GM18951 (cell line): ENCODE measurements around the gene KIAA1614.
A peak's percentile ranks its signal among the peaks of the same experiment; 100 is the strongest.

Experiments
- POLR2A ChIP-seq: IDR thresholded peaks from 4 replicates; pipeline ENCODE4 v1.6.1; 2011; ENCODE audit warnings: mild to moderate bottlenecking; ENCODE audit not compliant: insufficient read length, insufficient read depth; ENCODE audit errors: extremely low read depth
- in situ Hi-C: fragments of 300-500 bp; cut with MboI; formaldehyde crosslinking; loops from one replicate; pipeline ENCODE4 v1.12.0; 2022; ENCODE audit warnings: low sequenced_read_pairs, mixed read lengths, inconsistent platforms; ENCODE audit not compliant: unreplicated experiment

Gene KIAA1614

GRCh38 chr1:180898441-180899219, 14.1 kb upstream of the KIAA1614 start:
- no peak for TF ChIP-seq POLR2A
- in situ Hi-C loops = no loop called here

GRCh38 chr1:180899262-180899661, 13.4 kb upstream of the KIAA1614 start:
- TF ChIP-seq POLR2A = no peak
- in situ Hi-C loops = no loop called here

- no peak for TF ChIP-seq POLR2A
- in situ Hi-C loops = no loop called here
Observed at GRCh38 chr1:180901076-180901990, 11.4 kb upstream of the KIAA1614 start.

DNA sequence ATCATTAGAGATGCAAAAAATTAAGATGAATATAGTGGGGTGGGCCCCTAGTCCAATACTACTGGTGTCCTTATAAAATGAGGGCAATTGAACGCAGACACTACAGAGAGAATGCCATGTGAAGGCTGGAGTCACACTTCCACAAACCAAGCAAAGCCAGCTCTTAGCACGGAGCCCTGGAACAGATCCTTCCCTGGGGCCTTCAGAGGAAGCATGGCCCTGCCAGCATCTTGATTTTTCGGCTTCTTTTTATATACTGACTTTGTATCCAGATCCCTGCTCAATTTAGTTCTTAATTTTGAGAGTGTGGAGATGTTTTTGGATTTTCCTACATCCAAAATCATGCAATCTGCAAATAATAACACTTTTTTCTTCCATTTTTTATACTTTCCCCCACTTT, 10.2 kb upstream of the KIAA1614 start:
- TF ChIP-seq POLR2A = no peak
- in situ Hi-C loops = no loop called here

GRCh38 chr1:180905927-180906326, 6.8 kb upstream of the KIAA1614 start:
- in situ Hi-C loops = no loop called here
- TF ChIP-seq POLR2A = no peak

DNA sequence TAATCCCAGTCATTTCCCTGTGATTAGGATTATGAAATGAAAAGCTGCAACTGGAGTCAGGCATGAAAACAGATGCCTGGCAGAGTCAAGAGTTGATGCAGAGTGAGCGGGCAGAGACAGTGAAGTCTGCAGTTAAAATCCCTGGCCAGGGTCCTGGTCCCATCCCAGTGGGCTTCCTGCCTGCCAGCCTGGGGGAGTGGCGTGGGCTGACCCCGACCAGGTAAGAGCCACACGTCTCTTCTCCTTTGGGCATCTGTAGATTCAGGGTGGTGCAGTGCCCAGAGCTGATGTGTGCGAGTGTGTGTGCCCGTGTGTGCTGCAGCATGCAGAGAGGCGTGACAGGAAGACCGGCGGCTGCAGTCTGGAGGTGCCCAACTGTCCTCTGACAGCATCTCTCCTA, 6.2 kb upstream of the KIAA1614 start:
- TF ChIP-seq POLR2A = no peak
- in situ Hi-C loops = no loop called here

DNA sequence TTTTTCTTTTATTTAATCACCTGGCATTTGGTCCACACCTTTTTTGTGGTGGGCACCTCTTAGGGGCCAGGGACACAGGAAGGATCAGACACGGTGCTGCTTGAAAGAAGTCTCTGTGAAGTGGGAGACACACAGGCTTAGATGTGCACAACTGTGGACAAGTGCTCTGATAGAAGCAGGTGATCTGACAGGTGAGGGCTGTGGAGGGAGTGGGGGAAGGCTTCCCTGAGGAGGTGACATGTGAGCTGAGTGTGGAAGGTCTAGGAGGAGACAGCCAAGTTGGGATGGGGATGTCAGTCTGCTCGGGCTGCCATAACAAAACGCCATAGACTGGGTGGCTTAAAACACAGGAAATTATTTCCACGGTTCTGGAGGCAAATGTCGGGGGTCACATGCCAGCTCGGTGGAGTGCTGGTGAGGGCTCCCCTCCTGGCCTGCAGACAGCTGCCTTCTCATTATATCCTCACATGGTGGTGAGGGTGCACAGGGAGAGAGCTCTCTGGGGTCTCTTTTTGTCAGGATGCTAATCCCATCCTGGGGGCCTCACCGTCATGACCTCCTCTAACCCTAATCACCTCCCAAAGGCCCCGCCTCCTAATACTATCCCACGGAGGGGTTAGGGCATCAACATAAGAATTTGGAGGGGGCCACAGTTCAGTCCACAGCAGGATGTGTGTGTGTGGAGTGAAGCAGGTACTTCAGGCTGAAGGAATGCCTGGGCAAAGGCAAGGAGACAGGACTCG, 5.2 kb upstream of the KIAA1614 start:
- in situ Hi-C loops = no loop called here
- no peak for TF ChIP-seq POLR2A

- in situ Hi-C loops = no loop called here
- no peak for TF ChIP-seq POLR2A
Observed at GRCh38 chr1:180908074-180908765, 4.5 kb upstream of the KIAA1614 start.

GRCh38 chr1:180909005-180909414, 3.7 kb upstream of the KIAA1614 start:
- in situ Hi-C loops = no loop called here
- TF ChIP-seq POLR2A = peak; percentile 42

- peak; percentile 55 for TF ChIP-seq POLR2A
- in situ Hi-C loops = no loop called here
Observed at GRCh38 chr1:180909462-180909976, 3.2 kb upstream of the KIAA1614 start.

DNA sequence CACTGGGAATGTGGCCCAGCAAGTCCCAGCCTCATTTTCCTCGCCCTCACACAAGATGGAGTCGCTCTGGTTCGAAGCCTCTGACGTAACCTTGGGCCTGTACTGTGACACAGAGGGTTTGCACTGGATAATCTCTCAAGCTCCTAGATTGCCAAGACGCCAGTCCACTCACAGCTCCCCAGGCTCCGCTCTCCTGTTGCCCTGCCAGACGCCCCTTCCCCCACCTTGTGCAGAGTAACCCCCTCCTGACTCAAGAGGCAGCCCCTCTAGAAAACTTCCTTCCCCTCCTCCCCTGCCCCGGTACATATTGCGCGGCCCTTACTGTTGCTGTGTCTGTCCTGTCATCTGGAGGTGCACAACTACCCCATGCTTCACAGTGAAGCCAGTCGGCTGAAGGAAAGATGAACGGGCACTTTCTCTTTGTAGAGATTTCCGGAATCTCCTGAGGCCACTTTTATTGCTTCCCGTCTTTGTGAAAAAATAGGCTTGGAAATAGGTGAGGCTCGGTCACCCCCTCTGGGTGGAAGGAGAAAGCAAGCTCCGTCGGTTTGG, 981 bp upstream of the KIAA1614 start:
- in situ Hi-C loops = loop anchor here (10.0 kb wide), 1 partner anchor 253 kb away; no protein-coding TSS in a partner anchor
- TF ChIP-seq POLR2A = no peak

GRCh38 chr1:180912211-180912800, 391 bp upstream of the KIAA1614 start:
- TF ChIP-seq POLR2A = no peak
- in situ Hi-C loops = loop anchor here (10.0 kb wide), 1 partner anchor 252 kb away; no protein-coding TSS in a partner anchor
